Measurements from ENCODE around the gene CSTPP1. TPM values are rescaled to one million over a fixed set of nuclear protein-coding genes. Genes with fewer than 3 reads are reported as not detected.

The CSTPP1 gene
- total RNA-seq, 1 experiment from 2014 or later = 88.3 TPM

GRCh38 chr11:47007579-47007978 is 71.0 kb downstream of the CSTPP1 start:
- TF ChIP-seq, protein P1, sequence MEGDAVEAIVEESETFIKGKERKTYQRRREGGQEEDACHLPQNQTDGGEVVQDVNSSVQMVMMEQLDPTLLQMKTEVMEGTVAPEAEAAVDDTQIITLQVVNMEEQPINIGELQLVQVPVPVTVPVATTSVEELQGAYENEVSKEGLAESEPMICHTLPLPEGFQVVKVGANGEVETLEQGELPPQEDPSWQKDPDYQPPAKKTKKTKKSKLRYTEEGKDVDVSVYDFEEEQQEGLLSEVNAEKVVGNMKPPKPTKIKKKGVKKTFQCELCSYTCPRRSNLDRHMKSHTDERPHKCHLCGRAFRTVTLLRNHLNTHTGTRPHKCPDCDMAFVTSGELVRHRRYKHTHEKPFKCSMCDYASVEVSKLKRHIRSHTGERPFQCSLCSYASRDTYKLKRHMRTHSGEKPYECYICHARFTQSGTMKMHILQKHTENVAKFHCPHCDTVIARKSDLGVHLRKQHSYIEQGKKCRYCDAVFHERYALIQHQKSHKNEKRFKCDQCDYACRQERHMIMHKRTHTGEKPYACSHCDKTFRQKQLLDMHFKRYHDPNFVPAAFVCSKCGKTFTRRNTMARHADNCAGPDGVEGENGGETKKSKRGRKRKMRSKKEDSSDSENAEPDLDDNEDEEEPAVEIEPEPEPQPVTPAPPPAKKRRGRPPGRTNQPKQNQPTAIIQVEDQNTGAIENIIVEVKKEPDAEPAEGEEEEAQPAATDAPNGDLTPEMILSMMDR (conservative IDR thresholded peaks at IDR 0.05) = no peak
- TF ChIP-seq EZH2 (IDR thresholded peaks at IDR 0.05; ENCODE audit: low read depth) = no peak

DNA sequence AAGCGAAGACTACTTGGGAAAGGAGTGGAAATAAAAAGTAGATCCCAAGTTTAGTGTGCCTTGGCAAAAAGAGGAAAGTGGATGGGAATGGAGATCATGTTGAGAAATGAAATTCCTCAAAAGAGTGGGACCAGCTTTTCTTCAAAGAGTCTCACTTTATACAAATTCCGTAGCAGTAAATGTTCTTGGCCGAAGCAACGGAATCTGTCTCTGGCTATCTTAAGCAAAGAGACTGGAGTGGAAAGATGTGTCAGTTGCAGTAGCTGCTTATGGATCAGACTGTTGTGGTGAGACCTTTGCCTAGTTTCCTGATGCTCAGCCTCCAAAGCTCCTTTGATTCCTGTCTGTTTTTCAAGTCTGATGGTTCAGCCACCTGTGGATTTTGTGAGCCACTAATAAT is 73.6 kb downstream of the CSTPP1 start:
- H3K4me2 ChIP-seq = no peak overlapping the region
- H3K27ac ChIP-seq = no peak overlapping the region
- BruUV-seq (replicated peaks) = no TSS peak
- H3K36me3 ChIP-seq (ENCODE audit: low read depth) = no peaks in the 10 kb centered on the region
- H2AFZ ChIP-seq = no peak overlapping the region
- H3K9me3 ChIP-seq (ENCODE audit: insufficient read depth, low read depth) = no peaks in the 10 kb centered on the region
- CTCF ChIA-PET = interaction anchor here (0.5 kb wide), 1 partner anchor 148 kb away, joined by 3 read pairs; no protein-coding TSS in a partner anchor
- POLR2A ChIA-PET (ENCODE audit: unreplicated experiment) = interaction anchor here (0.7 kb wide), 1 partner anchor 91 kb away, joined by 4 read pairs; no protein-coding TSS in a partner anchor
- peaks cover 3% of the 10 kb centered on the region; the same call in 1 of the 2 replicates for H4K20me1 ChIP-seq (ENCODE audit: insufficient read depth)
- no peaks in the 10 kb centered on the region for H3K27me3 ChIP-seq (ENCODE audit: insufficient read depth, low read depth)
- TF ChIP-seq, protein P1 (conservative IDR thresholded peaks at IDR 0.05) = no peak
- no peak for TF ChIP-seq EZH2 (IDR thresholded peaks at IDR 0.05; ENCODE audit: low read depth)
- no peak overlapping the region for H3K4me3 ChIP-seq
- H3F3A ChIP-seq (ENCODE audit: insufficient read depth, low read depth) = no peaks in the 10 kb centered on the region
- H3K9me2 ChIP-seq (ENCODE audit: insufficient read depth) = no peaks in the 10 kb centered on the region
- H3K4me1 ChIP-seq (replicated peaks; ENCODE audit: insufficient read depth) = no peaks in the 10 kb centered on the region
- intact Hi-C loops (cut with micrococcal nuclease; ENCODE audit: unreplicated experiment) = no loop called here
- DNase-seq = no peak
- 0 out of 2 replicates have a peak, but pooled peaks cover 2% of the 10 kb centered on the region for H3K79me2 ChIP-seq (ENCODE audit: low read depth)

More at GRCh38 chr11:47007579-47007978, 71.0 kb downstream of the CSTPP1 start:
- no peak overlapping the region for H2AFZ ChIP-seq
- intact Hi-C loops (cut with micrococcal nuclease; ENCODE audit: unreplicated experiment) = no loop called here
- no peak overlapping the region for H3K4me2 ChIP-seq
- no peaks in the 10 kb centered on the region for H3K9me2 ChIP-seq (ENCODE audit: insufficient read depth)
- ChIA-PET CTCF (no interaction called here), POLR2A (ENCODE audit: unreplicated experiment) (no interaction called here)
- no peak overlapping the region for H3K27ac ChIP-seq
- no peaks in the 10 kb centered on the region for H3K9me3 ChIP-seq (ENCODE audit: insufficient read depth, low read depth)
- BruUV-seq (replicated peaks) = no TSS peak
- H3K4me1 ChIP-seq (replicated peaks; ENCODE audit: insufficient read depth) = no peaks in the 10 kb centered on the region
- no peak overlapping the region for H3K4me3 ChIP-seq
- H3K79me2 ChIP-seq (ENCODE audit: low read depth) = 0 out of 2 replicates have a peak, but pooled peaks cover 2% of the 10 kb centered on the region
- no peaks in the 10 kb centered on the region for H3K27me3 ChIP-seq (ENCODE audit: insufficient read depth, low read depth)
- DNase-seq = no peak
- no peaks in the 10 kb centered on the region for H3K36me3 ChIP-seq (ENCODE audit: low read depth)
- peaks cover 6% of the 10 kb centered on the region; the same call in 1 of the 2 replicates for H3F3A ChIP-seq (ENCODE audit: insufficient read depth, low read depth)
- H4K20me1 ChIP-seq (ENCODE audit: insufficient read depth) = peaks cover 5% of the 10 kb centered on the region; the same call in 1 of the 2 replicates

DNA sequence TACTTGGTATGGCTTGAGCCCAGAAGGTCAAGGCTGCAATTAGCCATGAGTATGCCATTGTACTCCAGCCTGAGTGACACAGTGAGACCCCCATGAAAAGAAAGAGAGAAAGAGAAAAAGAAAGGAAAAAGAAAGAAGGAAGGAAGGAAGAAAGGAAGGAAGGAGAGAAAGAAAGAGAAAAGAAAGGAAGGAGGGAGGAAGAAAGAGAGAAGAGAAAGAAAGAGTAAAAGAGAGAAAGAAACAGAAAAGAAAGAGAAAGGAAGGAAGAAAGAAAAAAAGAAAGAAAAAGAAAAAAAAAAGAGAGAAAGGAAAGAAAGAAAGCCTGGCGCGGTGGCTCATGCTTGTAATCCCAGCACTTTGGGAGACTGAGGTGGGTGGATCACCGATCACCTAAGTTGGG is 77.5 kb downstream of the CSTPP1 start:
- Histone ChIP-seq H3K79me2 (ENCODE audit: low read depth) (no peaks in the 10 kb centered on the region), H4K20me1 (ENCODE audit: insufficient read depth) (peaks cover 3% of the 10 kb centered on the region; the same call in 1 of the 2 replicates), H3K9me3 (ENCODE audit: insufficient read depth, low read depth) (no peaks in the 10 kb centered on the region), H3K9me2 (ENCODE audit: insufficient read depth) (0 out of 2 replicates have a peak, but pooled peaks cover 4% of the 10 kb centered on the region), H3F3A (ENCODE audit: insufficient read depth, low read depth) (no peaks in the 10 kb centered on the region), H3K4me2 (no peak overlapping the region), H3K4me1 (replicated peaks; ENCODE audit: insufficient read depth) (no peaks in the 10 kb centered on the region), H2AFZ (no peak overlapping the region), H3K27ac (no peak overlapping the region), H3K36me3 (ENCODE audit: low read depth) (no peaks in the 10 kb centered on the region), H3K27me3 (ENCODE audit: insufficient read depth, low read depth) (no peaks in the 10 kb centered on the region), H3K4me3 (no peak overlapping the region)
- CTCF ChIA-PET = no interaction called here
- intact Hi-C loops (cut with micrococcal nuclease; ENCODE audit: unreplicated experiment) = no loop called here
- no TSS peak for BruUV-seq (replicated peaks)
- TF ChIP-seq EZH2 (IDR thresholded peaks at IDR 0.05; ENCODE audit: low read depth) = no peak
- TF ChIP-seq, protein P1 (conservative IDR thresholded peaks at IDR 0.05) = no peak
- POLR2A ChIA-PET (ENCODE audit: unreplicated experiment) = no interaction called here
- DNase-seq = no peak
